ENCODE measurements around the gene FHIT.

FHIT gene

GRCh38 chr3:59996056-59996455 is 1255.2 kb downstream of the FHIT start:
- DNase-seq (ENCODE audit: low read depth) = no peak

- DNase-seq (ENCODE audit: low read depth) = no peak
Observed at GRCh38 chr3:59995563-59995962, 1255.7 kb downstream of the FHIT start.

- DNase-seq (ENCODE audit: low read depth) = no peak
Observed at GRCh38 chr3:59994732-59995304, 1256.4 kb downstream of the FHIT start.

GRCh38 chr3:59992578-59992977 is 1258.7 kb downstream of the FHIT start:
- no peak for DNase-seq (ENCODE audit: low read depth)

GRCh38 chr3:59990915-59991314 is 1260.3 kb downstream of the FHIT start:
- DNase-seq (ENCODE audit: low read depth) = no peak

GRCh38 chr3:59982510-59982909 is 1268.7 kb downstream of the FHIT start:
- no peak for DNase-seq (ENCODE audit: low read depth)

GRCh38 chr3:59981377-59981776 is 1269.9 kb downstream of the FHIT start:
- DNase-seq (ENCODE audit: low read depth) = no peak

- no peak for DNase-seq (ENCODE audit: low read depth)
Observed at GRCh38 chr3:59980576-59980975, 1270.7 kb downstream of the FHIT start.

GRCh38 chr3:59979542-59979941 is 1271.7 kb downstream of the FHIT start:
- no peak for DNase-seq (ENCODE audit: low read depth)

GRCh38 chr3:59978979-59979378 is 1272.3 kb downstream of the FHIT start:
- DNase-seq (ENCODE audit: low read depth) = no peak

GRCh38 chr3:59970796-59971195 is 1280.5 kb downstream of the FHIT start:
- no peak for DNase-seq (ENCODE audit: low read depth)

GRCh38 chr3:59970376-59970775 is 1280.9 kb downstream of the FHIT start:
- no peak for DNase-seq (ENCODE audit: low read depth)

- no peak for DNase-seq (ENCODE audit: low read depth)
Observed at GRCh38 chr3:59968513-59969045, 1282.7 kb downstream of the FHIT start.

- DNase-seq (ENCODE audit: low read depth) = no peak
Observed at GRCh38 chr3:59963676-59964075, 1287.6 kb downstream of the FHIT start.

GRCh38 chr3:59957150-59957549 is 1294.1 kb downstream of the FHIT start:
- DNase-seq (ENCODE audit: low read depth) = no peak

- DNase-seq (ENCODE audit: low read depth) = no peak
Observed at GRCh38 chr3:59953104-59953503, 1298.1 kb downstream of the FHIT start.

- no peak for DNase-seq (ENCODE audit: low read depth)
Observed at GRCh38 chr3:59949311-59949710, 1301.9 kb downstream of the FHIT start.

GRCh38 chr3:59946401-59946800 is 1304.9 kb downstream of the FHIT start:
- no peak for DNase-seq (ENCODE audit: low read depth)

- DNase-seq (ENCODE audit: low read depth) = no peak
Observed at GRCh38 chr3:59940718-59941117, 1310.5 kb downstream of the FHIT start.

- DNase-seq (ENCODE audit: low read depth) = no peak
Observed at GRCh38 chr3:59939826-59940426, 1311.3 kb downstream of the FHIT start.

- no peak for DNase-seq (ENCODE audit: low read depth)
Observed at GRCh38 chr3:59938828-59939227, 1312.4 kb downstream of the FHIT start.

GRCh38 chr3:59937201-59937600 is 1314.1 kb downstream of the FHIT start:
- DNase-seq (ENCODE audit: low read depth) = no peak

- no peak for DNase-seq (ENCODE audit: low read depth)
Observed at GRCh38 chr3:59936472-59936871, 1314.8 kb downstream of the FHIT start.

GRCh38 chr3:59935025-59935424 is 1316.2 kb downstream of the FHIT start:
- DNase-seq (ENCODE audit: low read depth) = no peak

Measured in stimulated activated CD8-positive, alpha-beta memory T cell treated with anti-CD3 and anti-CD28 coated beads, Interleukin-12 subunit alpha, Interleukin-12 subunit beta, amount 100 ng/mL, for 4 hours (primary cell).